GM19238 (cell line): ENCODE measurements around the gene GPR162.

Experiments used
- DNase-seq: peaks from one replicate; pipeline ENCODE4 v3.0.0; 2011; ENCODE audit warnings: low spot score; ENCODE audit not compliant: insufficient read length

Gene GPR162

DNA sequence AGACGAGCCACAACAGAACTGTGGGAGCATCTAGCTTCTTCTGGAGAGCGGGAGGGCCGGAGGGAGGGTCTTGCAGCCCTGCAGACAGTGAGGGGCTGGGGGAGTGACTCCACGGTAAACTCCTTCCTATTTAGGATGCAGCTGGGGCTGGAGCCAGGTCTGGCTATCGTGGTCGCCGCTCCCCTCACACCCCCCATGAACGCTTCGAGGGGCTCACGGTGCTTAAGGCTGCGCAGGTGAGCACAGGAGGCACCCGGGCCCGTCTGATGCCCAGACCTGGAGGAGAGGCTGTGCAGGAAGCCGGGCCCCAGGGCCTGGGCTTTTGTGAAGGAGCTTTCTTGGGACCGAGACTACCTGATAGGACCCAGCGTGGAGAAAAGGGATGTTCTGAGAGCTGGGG lies 15.2 kb downstream of the GPR162 start:
- no peak for DNase-seq

- DNase-seq = no peak
These were observed 15.9 kb downstream of the GPR162 start for GRCh38 chr12:6837370-6838060.

DNA sequence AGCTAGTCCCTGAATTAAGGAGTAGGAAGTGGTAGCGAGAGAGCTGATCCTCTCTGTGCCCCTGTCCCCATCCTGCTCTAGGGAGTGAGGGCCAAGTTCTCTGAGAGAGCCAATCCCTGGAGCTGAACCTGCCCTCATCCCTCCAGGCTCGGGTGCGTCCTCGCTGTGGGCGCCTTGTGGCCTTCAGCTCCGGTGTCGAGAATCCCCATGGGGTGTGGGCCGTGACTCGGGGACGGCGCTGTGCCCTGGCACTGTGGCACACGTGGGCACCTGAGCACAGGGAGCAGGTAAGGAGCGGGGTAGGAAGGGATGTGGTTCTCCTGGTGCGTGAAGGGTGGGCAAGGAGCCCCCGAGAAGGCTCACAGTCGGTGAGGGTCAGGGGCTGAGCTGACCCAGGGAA lies 17.2 kb downstream of the GPR162 start:
- no peak for DNase-seq

- peak; percentile 73 for DNase-seq
These were observed 18.0 kb downstream of the GPR162 start for GRCh38 chr12:6839482-6840201.

DNA sequence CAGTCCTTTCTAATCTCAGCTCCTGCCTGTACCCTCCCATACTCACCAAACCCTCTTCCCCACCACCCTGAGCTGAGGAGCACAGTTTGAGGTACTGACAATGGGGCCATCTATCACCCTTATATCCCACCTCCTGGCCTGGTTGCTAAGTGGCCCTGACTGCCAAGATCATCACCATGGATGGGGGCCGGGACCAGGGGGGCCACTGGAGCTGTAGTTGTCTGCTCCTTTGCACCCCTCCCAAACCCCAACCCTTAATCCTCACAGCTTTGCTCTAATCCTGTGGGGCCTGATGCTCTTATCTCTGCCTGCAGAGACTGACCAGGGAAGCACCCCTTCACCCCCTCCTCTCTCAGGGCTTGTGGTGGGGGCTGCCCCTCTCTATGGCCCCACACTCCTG lies 18.7 kb downstream of the GPR162 start:
- DNase-seq = no peak

- no peak for DNase-seq
These were observed 19.3 kb downstream of the GPR162 start, which contains the start of gene GNB3 for GRCh38 chr12:6840761-6841515. Gene GNB3 (plus strand): TSS chr12:6840925. CDS start chr12:6841288, 363 bp downstream.

GRCh38 chr12:6842075-6842474 lies 20.5 kb downstream of the GPR162 start:
- DNase-seq = no peak

DNA sequence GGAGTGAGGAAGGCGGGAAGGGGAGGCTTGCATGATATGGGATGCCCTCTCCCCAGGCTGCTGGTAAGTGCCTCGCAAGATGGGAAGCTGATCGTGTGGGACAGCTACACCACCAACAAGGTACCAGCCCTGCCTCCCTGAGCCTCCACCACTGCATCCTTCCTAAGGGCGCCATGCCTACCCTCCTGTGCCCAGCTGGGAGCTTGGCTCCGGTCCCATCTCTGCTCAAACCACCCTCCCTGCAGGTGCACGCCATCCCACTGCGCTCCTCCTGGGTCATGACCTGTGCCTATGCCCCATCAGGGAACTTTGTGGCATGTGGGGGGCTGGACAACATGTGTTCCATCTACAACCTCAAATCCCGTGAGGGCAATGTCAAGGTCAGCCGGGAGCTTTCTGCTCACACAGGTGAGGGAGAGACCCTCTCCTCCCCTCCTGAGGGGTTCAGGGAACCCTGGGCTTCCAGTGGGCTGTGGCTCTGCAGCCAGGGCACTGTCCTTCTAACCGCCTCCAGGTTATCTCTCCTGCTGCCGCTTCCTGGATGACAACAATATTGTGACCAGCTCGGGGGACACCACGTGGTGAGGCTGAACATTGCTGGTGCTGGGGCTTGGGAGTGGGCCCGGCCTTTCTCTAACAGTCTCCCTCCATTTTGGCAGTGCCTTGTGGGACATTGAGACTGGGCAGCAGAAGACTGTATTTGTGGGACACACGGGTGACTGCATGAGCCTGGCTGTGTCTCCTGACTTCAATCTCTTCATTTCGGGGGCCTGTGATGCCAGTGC lies 21.7 kb downstream of the GPR162 start:
- DNase-seq = no peak

DNA sequence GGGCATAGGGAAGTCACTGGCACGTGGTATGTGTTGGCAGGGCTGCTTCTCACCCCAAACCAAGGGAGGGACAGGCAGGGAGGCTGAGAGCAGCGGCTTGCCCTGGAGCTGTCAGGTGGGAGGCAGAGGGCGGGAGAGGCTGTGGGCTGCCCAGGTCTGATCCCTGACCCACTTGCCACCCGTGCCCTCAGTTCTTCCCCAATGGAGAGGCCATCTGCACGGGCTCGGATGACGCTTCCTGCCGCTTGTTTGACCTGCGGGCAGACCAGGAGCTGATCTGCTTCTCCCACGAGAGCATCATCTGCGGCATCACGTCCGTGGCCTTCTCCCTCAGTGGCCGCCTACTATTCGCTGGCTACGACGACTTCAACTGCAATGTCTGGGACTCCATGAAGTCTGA lies 23.8 kb downstream of the GPR162 start:
- no peak for DNase-seq

GRCh38 chr12:6846316-6846869 lies 24.8 kb downstream of the GPR162 start:
- no peak for DNase-seq

GRCh38 chr12:6847676-6848075 lies 26.1 kb downstream of the GPR162 start:
- no peak for DNase-seq

DNA sequence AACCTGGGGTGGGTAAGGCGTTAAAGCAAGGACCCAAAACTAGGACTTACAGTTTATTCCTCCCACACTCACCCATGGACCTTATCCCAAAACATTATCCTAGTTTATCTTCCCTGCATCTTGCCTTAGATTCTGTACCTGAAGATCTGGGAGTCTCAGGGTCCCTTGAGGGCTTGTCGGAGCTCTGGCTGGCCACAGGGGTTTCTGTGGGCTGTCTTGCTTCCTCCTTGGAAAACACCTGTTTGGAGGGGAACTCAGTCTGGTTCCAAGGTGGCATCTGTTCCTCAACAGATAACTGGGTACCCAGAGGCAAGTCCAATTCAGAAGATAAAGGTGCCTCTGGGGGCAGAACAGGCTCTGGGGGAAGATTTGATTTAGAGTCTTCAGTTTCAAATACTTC lies 27.8 kb downstream of the GPR162 start:
- DNase-seq = no peak

- no peak for DNase-seq
These were observed 28.4 kb downstream of the GPR162 start for GRCh38 chr12:6849976-6850560.

- no peak for DNase-seq
These were observed 29.2 kb downstream of the GPR162 start for GRCh38 chr12:6850796-6851152.

DNA sequence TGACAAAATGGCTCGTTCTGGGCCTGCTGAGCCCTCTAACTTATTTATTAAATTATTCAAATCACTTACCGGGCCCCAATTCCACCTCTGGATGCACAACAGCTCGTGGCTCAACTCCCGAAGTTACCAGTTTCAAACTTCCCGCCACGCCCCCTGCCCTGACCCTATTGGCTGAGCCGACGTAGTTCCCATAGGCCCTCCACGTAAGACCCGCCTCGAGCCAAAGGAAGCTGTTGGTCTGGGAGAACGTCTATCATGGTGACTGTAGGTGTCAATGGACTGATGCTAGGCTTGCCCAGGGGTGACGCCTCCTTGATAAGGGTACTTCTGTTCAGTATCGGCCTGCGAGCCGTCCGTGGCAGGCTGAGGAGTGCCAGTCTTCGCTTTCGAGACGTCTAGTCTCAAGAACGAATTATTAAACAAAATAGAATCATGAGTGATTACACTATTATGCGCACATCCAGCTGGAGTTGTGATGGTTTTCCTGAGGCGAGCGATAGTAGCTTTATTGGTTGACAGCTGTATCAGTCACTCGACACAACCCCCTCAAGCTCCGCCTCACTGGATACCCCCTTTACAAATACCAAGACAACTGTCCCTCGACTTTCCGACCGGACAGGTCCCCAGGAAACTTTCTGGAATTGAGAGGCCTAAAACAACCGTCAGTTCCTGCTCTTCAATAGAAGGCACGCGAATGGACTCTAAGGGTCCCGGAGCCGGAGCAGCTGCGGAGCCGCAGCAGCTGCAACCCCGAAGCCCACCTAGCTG lies 29.7 kb downstream of the GPR162 start, which contains the start of gene CDCA3:
TSS of gene CDCA3 (minus strand) at position 134 of the 768 bp plus-strand sequence. CDS start 334 bp downstream, outside the sequence.
- DNase-seq = peak; percentile 100

- peak; percentile 93 for DNase-seq
These were observed 30.5 kb downstream of the GPR162 start, which contains the start of gene USP5 for GRCh38 chr12:6851921-6852650. Gene USP5 (plus strand): TSS chr12:6852150. CDS start chr12:6852180, 30 bp downstream.

- no peak for DNase-seq
These were observed 31.2 kb downstream of the GPR162 start for GRCh38 chr12:6852651-6853354.

GRCh38 chr12:6853626-6854025 lies 32.0 kb downstream of the GPR162 start:
- no peak for DNase-seq
